Effector memory CD8-positive, alpha-beta T cell (primary cell): ENCODE results near the gene IRF5.

Experiments used
- ATAC-seq: fragments of 150-1000 bp; cut with Tn5 transposase; replicated peaks from 2 replicates; pipeline ENCODE4 v1.10.0; 2021; ENCODE audit warnings: mild to moderate bottlenecking, moderate library complexity
- DNase-seq, 3 experiments: peaks; one replicate each; pipeline ENCODE4 v3.0.0; 2021
- H3K27ac Mint-ChIP-seq, 2 donors: one replicate each; pipeline ENCODE4 v1.8.0; 2022; ENCODE audit warnings: mild to moderate bottlenecking in 2 of 2, mixed read lengths in 2 of 2, moderate library complexity in 2 of 2
- H3K27me3 Mint-ChIP-seq, 2 donors: one replicate each; pipeline ENCODE4 v1.8.0; 2022; ENCODE audit warnings: mixed read lengths in 2 of 2
- H3K36me3 Mint-ChIP-seq: one replicate; pipeline ENCODE4 v1.8.0; 2022; ENCODE audit warnings: mild to moderate bottlenecking, moderate library complexity, mixed read lengths; ENCODE audit not compliant: insufficient read depth
- H3K4me1 Mint-ChIP-seq, 2 donors: one replicate each; pipeline ENCODE4 v1.8.0; 2022; ENCODE audit warnings: low read depth in 2 of 2, mixed read lengths in 2 of 2
- H3K4me3 Mint-ChIP-seq, 2 donors: one replicate each; pipeline ENCODE4 v1.8.0; 2022; ENCODE audit warnings: mild to moderate bottlenecking in 2 of 2, mixed read lengths in 2 of 2, moderate library complexity in 2 of 2
- H3K9me3 Mint-ChIP-seq, 2 donors: one replicate each; pipeline ENCODE4 v1.8.0; 2022; ENCODE audit warnings: mixed read lengths in 2 of 2

Gene IRF5

DNA sequence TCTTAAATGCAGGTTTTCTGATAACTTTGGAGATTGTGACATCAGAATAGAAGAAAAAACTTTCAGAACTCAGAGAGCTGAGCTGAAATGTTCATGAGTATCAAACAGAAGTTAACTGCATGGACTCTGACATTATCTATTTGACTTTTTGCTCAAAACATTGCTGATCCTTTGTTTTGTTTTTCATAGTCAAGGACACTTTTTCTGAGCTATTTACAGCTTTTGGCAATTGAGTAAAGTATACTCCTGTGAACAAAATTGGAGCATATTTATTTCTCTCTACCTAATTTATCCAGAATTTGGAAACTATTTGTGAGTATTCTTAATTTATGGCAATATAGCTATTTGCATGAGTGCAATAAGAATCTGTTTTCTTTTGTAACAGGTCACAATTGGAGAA, 38.3 kb upstream of the IRF5 start:
- no peak for DNase-seq
- no peaks in the 10 kb centered on the region for H3K9me3 Mint-ChIP-seq
- H3K27ac Mint-ChIP-seq: no peak overlapping the region
- no peak overlapping the region for H3K4me3 Mint-ChIP-seq
- H3K4me1 Mint-ChIP-seq: peaks cover 1% of the 10 kb centered on the region in 2 donors
- H3K27me3 Mint-ChIP-seq: peaks cover 11 to 28% of the 10 kb centered on the region in 2 donors
- H3K36me3 Mint-ChIP-seq: peaks cover 3% of the 10 kb centered on the region
- no peak for ATAC-seq

DNA sequence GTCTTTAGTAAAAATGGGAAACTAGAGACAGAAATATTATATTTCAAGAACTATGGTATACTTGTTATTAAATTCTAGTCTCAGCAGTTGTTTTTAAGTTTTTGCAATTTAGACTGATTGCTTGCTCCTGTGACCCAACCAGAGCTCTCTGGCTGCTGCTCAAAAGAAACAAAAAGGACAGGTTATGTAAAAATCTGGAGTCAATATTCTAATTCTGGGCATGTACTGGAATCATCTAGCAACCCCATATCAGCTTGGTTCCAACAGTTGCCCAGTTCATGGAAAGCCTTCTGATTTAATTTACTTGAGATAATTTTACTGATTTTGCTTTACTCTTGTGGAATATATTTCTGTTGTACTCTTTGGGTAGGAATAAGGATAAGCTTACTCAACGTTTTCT, 37.5 kb upstream of the IRF5 start:
- DNase-seq (no peak), ATAC-seq (no peak)
- H3K36me3 Mint-ChIP-seq: peaks cover 3% of the 10 kb centered on the region
- H3K27me3 Mint-ChIP-seq: peaks cover 11 to 36% of the 10 kb centered on the region in 2 donors
- no peak overlapping the region for H3K4me3 Mint-ChIP-seq
- no peak overlapping the region for H3K27ac Mint-ChIP-seq
- H3K4me1 Mint-ChIP-seq: peaks cover 5 to 6% of the 10 kb centered on the region in 2 donors
- H3K9me3 Mint-ChIP-seq: no peaks in the 10 kb centered on the region

DNA sequence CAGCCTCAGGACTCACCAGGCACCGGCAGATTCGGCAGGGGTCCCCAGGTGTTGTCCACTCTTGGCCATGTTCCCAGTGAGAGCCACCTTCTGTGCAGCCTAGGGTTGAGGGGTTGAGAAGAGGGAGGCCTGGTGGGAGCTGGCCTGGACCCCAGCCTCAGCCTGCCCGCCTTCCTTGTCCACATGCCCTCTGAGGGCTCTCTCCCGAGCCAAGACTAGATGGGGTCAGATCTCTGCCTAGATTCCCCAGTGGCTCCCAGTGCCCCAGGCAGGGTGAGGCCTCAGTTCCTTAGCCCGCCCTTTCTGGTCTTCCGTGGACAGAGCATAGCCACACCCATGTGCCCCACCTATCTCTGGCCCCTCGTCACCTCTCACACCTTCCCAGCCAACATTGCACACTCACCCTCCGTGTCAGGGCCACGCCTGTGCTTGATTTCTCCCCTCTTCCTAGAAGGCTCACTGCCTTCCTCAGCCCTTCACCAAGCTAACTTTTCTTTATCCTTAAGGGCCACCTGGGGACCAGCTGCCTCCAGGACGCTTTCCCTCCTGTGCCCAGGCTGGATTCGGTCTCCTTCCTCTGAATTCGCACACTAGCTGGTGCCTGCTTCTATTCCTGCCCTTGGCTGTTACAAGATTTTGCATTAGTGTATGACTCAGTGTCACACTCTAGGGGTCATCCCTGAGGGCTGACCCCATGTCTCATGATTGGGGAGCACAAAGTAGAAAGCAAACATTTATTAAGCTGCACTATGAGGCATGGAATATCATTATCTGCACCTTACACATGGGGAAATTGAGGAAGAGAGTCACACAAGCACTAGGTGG, 34.8 kb upstream of the IRF5 start:
- H3K27ac Mint-ChIP-seq: no peak overlapping the region
- H3K4me3 Mint-ChIP-seq: no peak overlapping the region
- DNase-seq (no peak), ATAC-seq (no peak)
- H3K36me3 Mint-ChIP-seq: peaks cover 3% of the 10 kb centered on the region
- no peaks in the 10 kb centered on the region for H3K9me3 Mint-ChIP-seq
- H3K27me3 Mint-ChIP-seq: peaks cover 24 to 64% of the 10 kb centered on the region in 2 donors
- peaks cover 5 to 6% of the 10 kb centered on the region in 2 donors for H3K4me1 Mint-ChIP-seq

DNA sequence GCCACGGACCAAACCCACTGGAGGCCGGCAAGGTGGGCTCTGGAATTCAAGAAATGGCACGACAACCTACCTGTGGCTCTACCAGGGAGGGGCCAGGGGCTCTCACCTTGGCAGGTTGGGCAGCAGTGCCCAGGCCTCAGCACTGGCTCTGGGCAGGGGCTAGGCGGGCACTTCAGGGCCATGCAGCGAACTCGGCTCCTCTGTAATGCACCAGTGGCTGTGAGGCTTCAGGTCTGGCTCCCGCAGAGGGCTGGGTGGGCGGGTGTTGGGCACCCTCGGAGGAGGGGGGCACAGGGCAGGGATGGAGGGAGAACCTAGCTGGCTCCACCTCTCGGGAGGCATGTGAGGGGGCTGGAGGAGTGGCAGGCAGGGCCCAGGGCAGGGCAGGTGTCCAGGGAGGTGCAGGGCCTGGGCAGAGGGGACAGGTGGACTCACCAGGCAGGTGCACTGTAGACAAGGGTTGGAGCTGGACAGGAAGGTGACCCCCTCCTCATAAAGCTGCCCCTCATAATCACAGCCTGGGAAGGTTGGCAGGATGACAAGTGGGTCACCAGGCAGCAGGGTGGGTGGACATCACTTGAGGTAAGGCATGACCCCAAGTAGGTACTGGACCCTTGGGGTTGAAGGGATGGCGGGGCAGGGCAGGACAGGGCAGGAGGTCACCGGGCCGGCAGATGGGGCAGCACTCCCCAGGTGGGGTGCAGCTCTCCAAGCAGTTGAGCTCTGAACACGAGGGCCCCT, 33.9 kb upstream of the IRF5 start:
- no peaks in the 10 kb centered on the region for H3K9me3 Mint-ChIP-seq
- no peak overlapping the region for H3K4me3 Mint-ChIP-seq
- peaks cover 5 to 6% of the 10 kb centered on the region in 2 donors for H3K4me1 Mint-ChIP-seq
- peaks cover 25 to 72% of the 10 kb centered on the region in 2 donors for H3K27me3 Mint-ChIP-seq
- peaks cover 3% of the 10 kb centered on the region for H3K36me3 Mint-ChIP-seq
- ATAC-seq (no peak), DNase-seq (no peak)
- H3K27ac Mint-ChIP-seq: peak overlapping the region in 1 of 2 donors; percentile 71

DNA sequence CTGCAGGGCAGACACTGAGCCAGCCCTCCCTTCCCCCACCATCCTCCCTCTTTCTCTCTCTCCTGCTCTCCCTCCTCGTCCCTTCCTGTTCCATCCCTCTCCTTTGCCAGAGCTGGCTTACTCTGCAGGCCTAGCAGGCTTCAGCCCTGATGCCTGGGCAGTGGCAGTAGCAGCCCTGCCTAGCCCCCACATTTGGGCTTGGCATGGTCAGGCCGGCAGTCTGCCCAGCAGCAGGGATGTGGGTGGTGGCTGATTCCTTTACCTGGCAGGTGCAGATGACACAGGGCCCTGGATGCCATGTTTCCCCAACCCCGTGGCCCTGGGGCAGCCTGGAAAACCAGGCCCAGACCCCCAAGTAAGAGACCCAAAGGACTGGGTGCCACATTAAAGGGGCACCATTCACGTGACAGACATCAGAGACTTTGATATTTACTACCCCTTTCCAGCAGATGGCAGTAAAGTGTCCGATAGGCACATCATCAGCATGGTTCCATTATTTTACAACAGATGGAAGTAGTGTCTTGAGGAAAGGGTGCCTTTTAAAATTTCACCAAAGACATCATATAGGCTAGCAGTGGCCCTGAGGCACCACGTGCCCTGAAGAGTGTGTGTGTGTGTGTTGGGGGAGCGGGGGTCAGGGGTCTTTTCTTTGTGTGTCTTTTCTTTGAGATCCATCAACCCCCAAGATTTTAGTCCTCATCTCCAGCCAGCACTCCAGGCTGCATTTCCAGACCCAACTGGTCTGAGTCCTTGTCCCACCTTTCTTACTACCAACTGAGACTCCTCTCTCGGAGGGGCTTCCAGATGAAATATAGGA, 33.1 kb upstream of the IRF5 start:
- Mint-ChIP-seq H3K36me3 (peaks cover 3% of the 10 kb centered on the region), H3K27me3 (peaks cover 33 to 80% of the 10 kb centered on the region in 2 donors), H3K27ac (peak overlapping the region in 1 of 2 donors; percentile 71), H3K9me3 (no peaks in the 10 kb centered on the region), H3K4me3 (no peak overlapping the region), H3K4me1 (peaks cover 6% of the 10 kb centered on the region in 2 donors)
- ATAC-seq (peak; percentile 82), DNase-seq (peak; percentile 24 to 29 (median 27))

DNA sequence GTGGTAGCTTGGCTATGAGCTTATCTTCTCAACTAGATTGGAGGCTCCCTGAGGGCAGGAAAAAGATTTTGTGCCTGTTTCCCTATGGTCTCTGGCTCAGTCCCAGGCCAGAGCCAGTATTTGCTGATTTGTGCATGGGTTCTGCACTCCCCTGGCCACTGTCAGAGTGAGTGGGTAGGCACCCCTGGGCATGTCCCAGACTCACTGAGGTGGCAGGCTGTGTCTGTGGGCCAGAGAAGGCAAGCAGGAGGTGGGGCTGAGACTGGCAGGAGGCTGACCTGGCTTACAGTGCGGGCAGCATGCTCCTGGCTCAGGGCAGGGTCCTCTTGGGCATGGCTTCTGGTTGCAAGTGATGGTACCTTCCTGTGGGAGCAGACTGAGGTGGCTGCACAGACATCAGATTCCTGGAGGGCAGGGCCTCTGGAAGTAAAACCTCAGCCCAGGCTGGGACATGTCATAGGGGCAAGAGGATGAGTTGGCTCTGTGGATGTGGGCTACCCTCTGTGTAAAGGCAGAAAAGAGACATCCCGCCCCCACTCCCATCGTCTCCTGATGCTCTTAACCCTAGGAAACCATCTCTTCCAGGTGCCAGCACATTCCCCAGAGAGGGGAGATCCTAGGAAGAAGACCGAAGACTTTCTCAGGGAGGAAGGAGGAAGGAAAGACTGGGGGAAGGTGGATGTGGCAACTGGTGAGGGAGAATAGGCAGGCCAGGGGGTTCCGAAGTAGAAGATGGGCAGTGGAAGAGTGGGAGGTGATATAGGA, 31.5 kb upstream of the IRF5 start:
- ATAC-seq (no peak), DNase-seq (no peak)
- Mint-ChIP-seq H3K4me1 (peaks cover 6% of the 10 kb centered on the region in 2 donors), H3K27ac (no peak overlapping the region), H3K4me3 (no peak overlapping the region), H3K27me3 (peaks cover 45 to 96% of the 10 kb centered on the region in 2 donors), H3K9me3 (no peaks in the 10 kb centered on the region), H3K36me3 (peaks cover 3% of the 10 kb centered on the region)

DNA sequence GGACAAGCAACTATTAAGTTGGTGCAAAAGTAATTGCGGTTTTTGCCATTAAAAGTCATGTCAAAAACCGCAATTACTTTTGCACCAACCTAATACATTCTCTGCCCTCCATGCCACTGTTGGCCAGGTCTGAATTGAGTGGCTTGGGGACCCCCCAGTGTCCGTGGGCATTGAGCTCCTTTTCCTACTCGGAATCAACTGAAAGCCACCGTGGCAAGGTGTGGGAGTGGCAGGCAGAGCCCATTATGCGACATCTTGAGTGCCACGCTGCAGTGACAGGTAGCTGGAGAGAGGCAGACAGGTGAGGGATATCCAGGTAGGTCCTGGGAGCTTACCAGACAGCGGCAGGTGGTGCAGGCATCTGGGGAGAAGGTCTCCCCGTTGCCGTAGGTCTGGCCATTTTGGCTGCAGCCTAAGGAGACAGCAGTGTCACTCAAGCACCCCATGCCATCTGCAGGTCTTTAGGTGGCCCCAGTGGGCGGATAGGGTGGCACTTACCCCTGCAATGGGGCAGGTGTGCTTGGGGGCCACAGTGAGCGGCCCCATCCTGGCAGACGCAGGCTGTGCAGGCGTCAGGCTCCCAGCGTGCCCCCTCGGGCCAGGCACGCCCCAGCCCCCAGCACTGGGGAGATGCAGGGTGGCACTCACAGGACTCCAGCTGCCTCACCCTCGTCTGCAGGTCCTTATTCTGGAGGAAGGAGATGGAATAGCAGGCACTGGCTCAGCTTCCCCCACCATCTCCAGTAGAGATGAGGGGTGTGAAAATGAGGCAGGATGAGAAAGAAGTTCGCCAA, 30.8 kb upstream of the IRF5 start:
- peaks cover 3% of the 10 kb centered on the region for H3K36me3 Mint-ChIP-seq
- DNase-seq (no peak), ATAC-seq (no peak)
- H3K27me3 Mint-ChIP-seq: peaks cover 52 to 97% of the 10 kb centered on the region in 2 donors
- H3K4me1 Mint-ChIP-seq: peaks cover 6% of the 10 kb centered on the region in 2 donors
- H3K4me3 Mint-ChIP-seq: no peak overlapping the region
- H3K27ac Mint-ChIP-seq: no peak overlapping the region
- no peaks in the 10 kb centered on the region for H3K9me3 Mint-ChIP-seq

DNA sequence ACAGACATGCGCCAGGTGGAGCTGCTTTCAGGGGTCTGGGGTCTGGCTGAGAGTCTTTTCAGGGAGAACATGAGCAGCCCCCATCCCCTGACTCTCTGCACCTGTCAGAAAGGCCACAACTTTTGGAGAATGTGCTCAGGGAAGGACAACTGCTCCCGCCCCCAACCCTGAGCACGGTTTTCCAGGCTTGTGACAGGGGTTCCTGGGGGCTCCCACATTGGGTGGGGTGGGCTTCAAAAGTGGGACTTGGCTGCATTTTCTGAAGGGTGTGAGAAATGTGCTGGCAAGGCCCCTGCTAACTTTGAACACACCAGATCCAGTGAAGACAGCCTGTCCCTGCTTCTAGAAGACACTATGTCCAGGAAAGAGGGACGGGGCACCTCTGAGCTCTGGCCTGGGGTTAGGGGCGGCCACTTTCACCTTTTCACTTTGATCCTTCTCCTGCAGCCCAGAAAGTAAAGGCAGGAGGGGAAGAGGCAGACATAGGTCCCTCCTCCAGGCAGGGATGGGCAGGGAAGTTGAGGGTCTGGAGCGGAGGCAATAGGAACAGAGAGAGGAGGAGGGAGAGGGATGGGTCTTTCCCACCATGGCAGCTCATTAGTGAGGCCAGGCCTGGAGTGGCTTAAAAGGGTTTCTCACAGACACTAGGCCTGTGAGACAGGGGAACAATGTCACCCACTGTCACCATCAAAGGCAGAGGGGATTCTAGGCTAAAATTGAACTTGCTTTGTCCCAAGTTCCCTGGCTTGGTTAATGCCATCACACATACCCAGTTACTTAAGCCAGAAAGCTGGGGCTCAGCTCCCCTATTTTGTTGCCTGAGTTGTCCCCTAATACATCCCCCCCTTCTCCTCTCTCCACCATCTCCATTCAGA, 28.7 kb upstream of the IRF5 start:
- peaks cover 6 to 7% of the 10 kb centered on the region in 2 donors for H3K4me1 Mint-ChIP-seq
- peaks cover 53 to 99% of the 10 kb centered on the region in 2 donors for H3K27me3 Mint-ChIP-seq
- H3K27ac Mint-ChIP-seq: no peak overlapping the region
- DNase-seq (no peak), ATAC-seq (no peak)
- H3K9me3 Mint-ChIP-seq: no peaks in the 10 kb centered on the region
- H3K36me3 Mint-ChIP-seq: no peaks in the 10 kb centered on the region
- no peak overlapping the region for H3K4me3 Mint-ChIP-seq

DNA sequence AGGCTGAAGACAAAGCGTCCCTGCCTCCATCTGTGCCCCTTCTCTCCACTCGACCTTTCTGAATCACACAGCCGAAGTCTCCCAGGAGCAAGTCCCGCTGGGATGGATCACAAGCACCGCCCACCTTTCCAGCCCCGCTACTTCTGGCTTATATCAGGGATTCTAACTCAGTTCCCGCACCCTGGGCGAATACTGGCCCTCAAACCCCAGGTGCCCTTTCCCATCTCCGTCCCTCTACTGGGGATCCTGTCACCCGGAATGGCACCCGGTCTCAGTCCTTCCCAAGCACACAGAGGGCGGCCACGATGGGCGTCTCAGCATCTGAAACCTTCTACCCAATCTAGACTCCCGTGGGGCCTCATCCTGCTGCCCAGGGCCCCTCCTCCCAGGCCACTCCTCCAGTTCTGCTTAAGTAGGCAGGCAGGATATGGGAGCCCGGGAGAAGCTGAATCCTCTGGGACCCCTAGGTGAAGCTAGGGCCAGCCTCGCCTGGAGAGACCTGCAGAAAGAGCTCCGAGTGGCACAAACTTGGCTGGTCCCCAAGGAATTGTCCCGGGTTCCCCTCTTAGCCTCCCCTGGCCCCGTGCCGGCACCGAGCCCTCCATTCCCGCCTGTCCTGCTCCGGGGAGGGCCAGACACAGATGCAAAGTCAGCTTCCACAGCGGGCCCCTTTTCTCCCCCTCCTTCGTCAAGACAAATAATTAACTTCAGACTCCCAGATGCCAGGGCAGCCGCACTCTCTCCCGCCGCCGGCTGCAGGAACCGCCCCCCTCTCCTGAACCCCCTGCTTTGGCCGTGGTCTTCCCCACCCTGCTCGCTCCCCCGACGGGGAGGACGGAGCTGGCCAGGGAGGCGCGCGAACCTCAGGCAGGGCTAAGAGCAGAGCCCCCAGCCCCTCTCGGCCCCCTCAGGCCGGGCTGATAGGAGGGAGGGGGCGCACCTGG, 27.8 kb upstream of the IRF5 start:
- H3K4me1 Mint-ChIP-seq: peaks cover 4 to 5% of the 10 kb centered on the region in 2 donors
- DNase-seq: no peak
- no peak for ATAC-seq
- H3K27ac Mint-ChIP-seq: no peak overlapping the region
- no peak overlapping the region for H3K4me3 Mint-ChIP-seq
- peaks cover 60 to 99% of the 10 kb centered on the region in 2 donors for H3K27me3 Mint-ChIP-seq
- H3K9me3 Mint-ChIP-seq: no peaks in the 10 kb centered on the region
- H3K36me3 Mint-ChIP-seq: no peaks in the 10 kb centered on the region

DNA sequence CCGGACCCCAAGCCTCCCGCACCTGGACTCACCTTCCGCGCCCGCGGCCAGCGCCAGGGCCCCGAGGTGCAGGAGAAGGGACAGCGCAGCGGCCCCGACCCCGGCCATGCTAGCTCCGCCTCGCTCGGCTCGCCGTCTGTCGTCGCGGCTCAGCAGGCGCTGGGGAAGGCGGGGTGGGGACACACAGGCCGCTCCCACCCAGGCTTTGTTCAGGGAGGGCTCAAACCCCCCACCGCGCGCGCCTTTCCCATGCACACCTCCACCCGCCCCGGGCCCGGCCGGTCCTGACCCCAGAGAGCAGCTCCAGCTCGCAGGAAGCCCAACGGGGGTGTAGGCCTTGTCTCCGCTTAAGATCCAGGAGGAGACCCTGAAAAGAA, 27.2 kb upstream of the IRF5 start, which contains the start of gene KCP:
Gene KCP, minus strand, starts transcription at position 141 of the 377 bp plus-strand sequence. Its CDS starts 33 bp downstream, at position 108.
- H3K9me3 Mint-ChIP-seq: no peaks in the 10 kb centered on the region
- DNase-seq: no peak
- no peak within 1 kb of the TSS for H3K27ac Mint-ChIP-seq
- H3K36me3 Mint-ChIP-seq: no peaks in the 10 kb centered on the region
- peaks cover 65 to 99% of the 10 kb centered on the region in 2 donors for H3K27me3 Mint-ChIP-seq
- peaks cover 4 to 9% of the 10 kb centered on the region in 2 donors for H3K4me1 Mint-ChIP-seq
- no peak for ATAC-seq
- H3K4me3 Mint-ChIP-seq: no peak within 1 kb of the TSS
